GM12891 (cell line): ENCODE measurements around the gene ACYP2.

Source experiments
- PAX5 ChIP-seq: IDR thresholded peaks from 2 replicates; pipeline ENCODE4 v1.6.1; 2011; ENCODE audit warnings: low read length, moderate library complexity, mild to moderate bottlenecking; ENCODE audit not compliant: insufficient read depth, severe bottlenecking
- POLR2A ChIP-seq: IDR thresholded peaks from 2 replicates; pipeline ENCODE4 v1.6.1; 2011; ENCODE audit warnings: low read depth, low read length, control low read depth
- POLR2AphosphoS5 ChIP-seq: IDR thresholded peaks from 2 replicates; pipeline ENCODE4 v1.6.1; 2011; ENCODE audit warnings: low read depth, low read length, control low read depth
- POU2F2 ChIP-seq: IDR thresholded peaks from 2 replicates; pipeline ENCODE4 v1.6.1; 2011; ENCODE audit warnings: low read depth, mild to moderate bottlenecking, control low read depth, low read length, moderate library complexity
- SPI1 ChIP-seq: IDR thresholded peaks from 2 replicates; pipeline ENCODE4 v1.6.1; 2011; ENCODE audit warnings: low read depth, low read length, control low read depth
- TAF1 ChIP-seq: IDR thresholded peaks from 2 replicates; pipeline ENCODE4 v1.6.1; 2011; ENCODE audit warnings: low read depth, low read length, control low read depth

DNA sequence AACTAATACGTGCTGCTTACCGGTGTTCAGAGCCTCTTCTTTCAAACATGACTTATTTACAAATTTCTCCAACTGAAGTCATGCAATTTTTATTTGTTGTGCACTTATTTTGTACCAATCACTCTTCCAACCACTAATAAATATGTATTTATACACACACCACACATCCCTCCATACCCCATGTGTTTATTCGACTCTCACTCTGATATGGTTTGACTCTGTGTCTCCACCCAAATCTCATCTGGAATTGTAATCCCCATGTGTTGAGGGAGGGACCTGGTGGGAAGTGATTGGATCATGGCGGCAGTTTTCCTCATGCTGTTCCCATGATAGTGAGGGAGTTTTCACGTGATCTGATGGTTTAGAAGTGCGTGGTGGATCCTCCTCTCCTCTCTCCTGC, 49.5 kb upstream of the ACYP2 start:
- TF ChIP-seq POLR2A: no peak
- no peak for TF ChIP-seq POU2F2
- no peak for TF ChIP-seq POLR2AphosphoS5
- no peak for TF ChIP-seq TAF1
- no peak for TF ChIP-seq PAX5
- no peak for TF ChIP-seq SPI1
